Neuronal stem cell (in vitro differentiated cells): ENCODE results near the gene NECTIN1.
A peak's percentile ranks its signal among the peaks of the same experiment; 100 is the strongest.

Experiments used
- DNase-seq: peaks from one replicate; pipeline ENCODE4 v3.0.0-alpha.2; 2013; ENCODE audit warnings: low spot score
- H2AFZ ChIP-seq: one replicate; pipeline ENCODE4 v1.6.1; 2013; ENCODE audit warnings: mild to moderate bottlenecking, low read length, inconsistent platforms
- H2AK5ac ChIP-seq: 2 replicates; pipeline ENCODE4 v1.6.1; 2013; ENCODE audit warnings: low read depth, mild to moderate bottlenecking, inconsistent platforms, low read length, moderate library complexity, mixed read lengths
- H2BK120ac ChIP-seq: 2 replicates; pipeline ENCODE4 v1.6.1; 2013; ENCODE audit warnings: low read depth, mild to moderate bottlenecking, inconsistent platforms, low read length, moderate library complexity, mixed read lengths
- H2BK12ac ChIP-seq: one replicate; pipeline ENCODE4 v1.6.1; 2013; ENCODE audit warnings: low read length, inconsistent platforms
- H2BK15ac ChIP-seq: 2 replicates; pipeline ENCODE4 v1.6.1; 2013; ENCODE audit warnings: mild to moderate bottlenecking, low read length, inconsistent platforms, mixed read lengths
- H2BK5ac ChIP-seq: one replicate; pipeline ENCODE4 v1.6.1; 2013; ENCODE audit warnings: inconsistent platforms, mild to moderate bottlenecking, low read length, moderate library complexity
- H3K14ac ChIP-seq: one replicate; pipeline ENCODE4 v1.6.1; 2013; ENCODE audit warnings: low read length, inconsistent platforms
- H3K18ac ChIP-seq: 2 replicates; pipeline ENCODE4 v1.6.1; 2013; ENCODE audit warnings: low read length, inconsistent platforms
- H3K23ac ChIP-seq: 2 replicates; pipeline ENCODE4 v1.6.1; 2013; ENCODE audit warnings: low read depth, mild to moderate bottlenecking, mixed read lengths, low read length, inconsistent platforms; ENCODE audit not compliant: poor library complexity
- H3K27ac ChIP-seq: replicated peaks from 3 replicates; pipeline ENCODE4 v1.5.1; 2013; ENCODE audit warnings: low read length, inconsistent platforms
- H3K27me3 ChIP-seq, 3 experiments: 2 replicates each; pipeline ENCODE4 v1.6.1; 2013; ENCODE audit warnings: low read length in 3 of 3, mild to moderate bottlenecking in 2 of 3, inconsistent platforms in 1 of 3, low read depth in 1 of 3, mixed read lengths in 1 of 3, moderate library complexity in 1 of 3; ENCODE audit not compliant: control insufficient read depth in 3 of 3, insufficient read depth in 3 of 3
- H3K36me3 ChIP-seq, 2 donors: replicated peaks in 1 of 2; 2 replicates each; pipeline ENCODE4 v1.6.1; 2013; ENCODE audit warnings: low read length in 2 of 2; ENCODE audit not compliant: control insufficient read depth in 2 of 2, insufficient read depth in 2 of 2
- H3K4ac ChIP-seq: 2 replicates; pipeline ENCODE4 v1.6.1; 2013; ENCODE audit warnings: inconsistent platforms, mild to moderate bottlenecking, low read length, moderate library complexity
- H3K4me1 ChIP-seq, 2 donors: 1 replicate in 1 of 2; 2 replicates in 1 of 2; pipeline ENCODE4 v1.6.1; 2013; ENCODE audit warnings: low read length in 2 of 2, low read depth in 1 of 2; ENCODE audit not compliant: control insufficient read depth in 2 of 2, insufficient read depth in 1 of 2
- H3K4me2 ChIP-seq: one replicate; pipeline ENCODE4 v1.6.1; 2013; ENCODE audit warnings: mild to moderate bottlenecking, low read length, inconsistent platforms; ENCODE audit not compliant: insufficient read depth, poor library complexity, severe bottlenecking
- H3K4me3 ChIP-seq, 2 donors: 2 replicates each; pipeline ENCODE4 v1.5.1; 2013; ENCODE audit warnings: low read length in 2 of 2, mild to moderate bottlenecking in 2 of 2, inconsistent platforms in 1 of 2, moderate library complexity in 1 of 2
- H3K79me1 ChIP-seq: one replicate; pipeline ENCODE4 v1.6.1; 2013; ENCODE audit warnings: low read depth, mild to moderate bottlenecking, inconsistent platforms, low read length, moderate library complexity
- H3K9ac ChIP-seq: one replicate; pipeline ENCODE4 v1.6.1; 2013; ENCODE audit warnings: mild to moderate bottlenecking, low read depth, low read length, inconsistent platforms; ENCODE audit not compliant: poor library complexity
- H3K9me3 ChIP-seq, 2 donors: replicated peaks in 1 of 2; 2 replicates each; pipeline versions ENCODE3 to v1.6.1; 2013; ENCODE audit warnings: low read length in 2 of 2, mild to moderate bottlenecking in 2 of 2, inconsistent platforms in 1 of 2, low read depth in 1 of 2, mixed read lengths in 1 of 2, moderate library complexity in 1 of 2; ENCODE audit not compliant: control insufficient read depth in 2 of 2, insufficient read depth in 1 of 2
- H4K8ac ChIP-seq: one replicate; pipeline ENCODE4 v1.6.1; 2013; ENCODE audit warnings: low read depth, mild to moderate bottlenecking, inconsistent platforms, low read length, moderate library complexity
- H4K91ac ChIP-seq: one replicate; pipeline ENCODE4 v1.6.1; 2013; ENCODE audit warnings: low read length, low read depth, mild to moderate bottlenecking, inconsistent platforms; ENCODE audit not compliant: poor library complexity
- WGBS, 2 donors: extraction: QIAGEN DNeasy Blood & Tissue Kit; methylation state at CpG; one replicate each; pipeline ENCODE4 v1.1.7; 2013; ENCODE audit warnings: missing lambda C conversion rate in 2 of 2, mixed read lengths in 1 of 2; ENCODE audit not compliant: insufficient read length in 2 of 2, insufficient replicate concordance in 1 of 2; ENCODE audit errors: extremely low coverage in 2 of 2; 5-methylcytosine and 5-hydroxymethylcytosine counted together

The NECTIN1 gene

DNA sequence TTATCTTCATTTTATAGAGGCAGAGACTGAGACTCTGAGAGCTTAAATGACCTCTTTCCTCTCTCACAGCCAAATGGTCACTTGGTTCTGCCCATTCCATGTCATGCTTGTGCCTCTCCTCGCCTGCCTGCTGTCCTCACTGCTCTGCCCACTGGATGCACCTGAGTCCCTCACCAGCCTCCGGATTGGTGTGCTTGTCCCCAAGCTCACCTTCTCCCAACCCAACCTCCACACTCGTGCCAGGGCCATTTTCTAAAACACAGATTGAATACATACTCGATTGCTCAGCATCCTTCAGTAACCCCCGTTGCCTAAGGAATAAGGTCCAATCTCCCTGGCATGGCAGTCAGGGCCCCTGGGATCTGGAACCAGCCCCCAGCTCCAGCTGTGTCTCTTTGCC, 28.4 kb upstream of the NECTIN1 start:
- no CpG with 5 or more reads among the region's 5 CpGs for WGBS, 2 donors
- no peak overlapping the region for H3K14ac ChIP-seq
- H2BK5ac ChIP-seq, result no peak overlapping the region
- H4K8ac ChIP-seq, result no peak overlapping the region
- H3K36me3 ChIP-seq, result no peaks in the 10 kb centered on the region
- H2BK120ac ChIP-seq, result no peak overlapping the region
- H3K4me3 ChIP-seq, result no peak overlapping the region
- H3K9ac ChIP-seq, result no peak overlapping the region
- H2AK5ac ChIP-seq, result peak overlapping the region; percentile 15
- no peak overlapping the region for H3K4ac ChIP-seq
- H3K18ac ChIP-seq, result no peak overlapping the region
- peaks cover 0 to 17% of the 10 kb centered on the region in 2 donors for H3K4me1 ChIP-seq
- no peaks in the 10 kb centered on the region for H3K9me3 ChIP-seq
- H3K4me2 ChIP-seq, result no peak overlapping the region
- no peaks in the 10 kb centered on the region for H3K79me1 ChIP-seq
- H4K91ac ChIP-seq, result no peak overlapping the region
- no peak overlapping the region for H3K23ac ChIP-seq
- H2AFZ ChIP-seq, result no peak overlapping the region
- H3K27ac ChIP-seq, result no peak overlapping the region
- DNase-seq, result no peak
- H2BK12ac ChIP-seq, result no peak overlapping the region
- H2BK15ac ChIP-seq, result no peak overlapping the region
- peaks cover 0 to 46% (median 0%) of the 10 kb centered on the region in 3 experiments for H3K27me3 ChIP-seq

- no peak overlapping the region for H2BK120ac ChIP-seq
- H4K91ac ChIP-seq, result no peak overlapping the region
- H3K4me1 ChIP-seq, result peaks cover 0 to 17% of the 10 kb centered on the region in 2 donors
- no peak overlapping the region for H3K27ac ChIP-seq
- no peak overlapping the region for H3K14ac ChIP-seq
- H2BK12ac ChIP-seq, result no peak overlapping the region
- H3K23ac ChIP-seq, result no peak overlapping the region
- H2BK15ac ChIP-seq, result no peak overlapping the region
- no peak overlapping the region for H3K9ac ChIP-seq
- no peak for DNase-seq
- no peak overlapping the region for H3K4me2 ChIP-seq
- peaks cover 0 to 56% (median 0%) of the 10 kb centered on the region in 3 experiments for H3K27me3 ChIP-seq
- H3K9me3 ChIP-seq, result no peaks in the 10 kb centered on the region
- H2AFZ ChIP-seq, result no peak overlapping the region
- no peak overlapping the region for H2BK5ac ChIP-seq
- H2AK5ac ChIP-seq, result no peak overlapping the region
- H3K79me1 ChIP-seq, result no peaks in the 10 kb centered on the region
- H4K8ac ChIP-seq, result no peak overlapping the region
- no CpG with 5 or more reads among the region's 5 CpGs for WGBS, 2 donors
- no peak overlapping the region for H3K4ac ChIP-seq
- peak overlapping the region; percentile 3 for H3K18ac ChIP-seq
- H3K4me3 ChIP-seq, result no peak overlapping the region
- no peaks in the 10 kb centered on the region for H3K36me3 ChIP-seq
Measured at GRCh38 chr11:119756169-119756865, 27.3 kb upstream of the NECTIN1 start.

DNA sequence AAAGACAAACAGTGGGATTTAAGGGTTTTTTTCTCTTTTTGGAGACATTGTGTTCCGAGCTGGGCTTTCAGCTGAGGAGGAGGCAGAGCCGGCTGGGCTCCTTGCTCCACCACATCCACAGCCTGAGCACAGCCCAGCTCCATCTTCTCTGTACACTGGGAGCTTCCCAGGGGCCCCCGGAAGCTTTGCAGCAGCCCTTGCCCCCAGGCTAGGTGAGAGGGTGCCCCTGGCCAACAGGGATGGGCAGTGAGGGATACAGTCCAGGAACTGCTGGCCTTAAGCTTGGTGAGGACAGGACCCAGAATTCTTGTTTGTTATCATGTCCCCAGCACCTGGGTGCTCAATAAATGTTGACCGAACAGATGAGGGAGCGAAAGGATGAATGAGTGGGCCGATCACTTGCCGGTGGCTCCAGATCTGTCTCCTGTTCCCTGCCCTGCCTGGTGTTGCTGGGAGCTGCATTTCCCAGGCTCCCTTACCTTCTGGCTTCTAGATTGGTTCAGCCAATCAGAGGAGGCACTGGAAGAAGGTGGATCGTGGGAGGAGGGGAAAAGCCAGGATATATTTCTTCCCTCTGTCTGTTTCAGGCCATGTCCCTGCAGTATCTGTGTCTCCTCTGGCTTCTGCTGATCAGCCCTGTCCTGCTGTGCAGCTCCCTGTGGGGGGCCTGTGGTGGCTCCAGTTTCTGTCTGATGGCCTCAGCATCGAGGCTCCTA, 26.5 kb upstream of the NECTIN1 start:
- Histone ChIP-seq H3K18ac (peak overlapping the region; percentile 61), H3K36me3 (no peaks in the 10 kb centered on the region), H2AFZ (no peak overlapping the region), H3K4ac (no peak overlapping the region), H3K27me3 (peaks cover 0 to 57% (median 0%) of the 10 kb centered on the region in 3 experiments), H3K4me1 (peaks cover 0 to 16% of the 10 kb centered on the region in 2 donors), H2BK12ac (no peak overlapping the region), H2BK5ac (no peak overlapping the region), H4K8ac (no peak overlapping the region), H4K91ac (no peak overlapping the region), H3K9ac (no peak overlapping the region), H3K27ac (no peak overlapping the region), H2AK5ac (peak overlapping the region; percentile 48), H3K9me3 (no peaks in the 10 kb centered on the region), H3K4me3 (no peak overlapping the region), H3K79me1 (no peaks in the 10 kb centered on the region), H2BK120ac (no peak overlapping the region), H3K23ac (peak overlapping the region; percentile 55), H3K14ac (no peak overlapping the region), H2BK15ac (peak overlapping the region; percentile 51), H3K4me2 (no peak overlapping the region)
- no peak for DNase-seq
- WGBS, 2 donors, result no CpG with 5 or more reads among the region's 9 CpGs

GRCh38 chr11:119754656-119755355, 25.8 kb upstream of the NECTIN1 start:
- H3K23ac ChIP-seq, result no peak overlapping the region
- DNase-seq, result no peak
- H2AFZ ChIP-seq, result no peak overlapping the region
- H2AK5ac ChIP-seq, result no peak overlapping the region
- H3K79me1 ChIP-seq, result no peaks in the 10 kb centered on the region
- H3K27ac ChIP-seq, result no peak overlapping the region
- H2BK5ac ChIP-seq, result no peak overlapping the region
- H3K14ac ChIP-seq, result no peak overlapping the region
- no peak overlapping the region for H2BK15ac ChIP-seq
- no peak overlapping the region for H3K4me2 ChIP-seq
- H2BK12ac ChIP-seq, result no peak overlapping the region
- no peak overlapping the region for H3K4me3 ChIP-seq
- no peak overlapping the region for H3K4ac ChIP-seq
- H3K9me3 ChIP-seq, result no peaks in the 10 kb centered on the region
- peaks cover 0 to 16% of the 10 kb centered on the region in 2 donors for H3K4me1 ChIP-seq
- no peaks in the 10 kb centered on the region for H3K36me3 ChIP-seq
- H4K91ac ChIP-seq, result no peak overlapping the region
- H4K8ac ChIP-seq, result no peak overlapping the region
- no peak overlapping the region for H3K9ac ChIP-seq
- no peak overlapping the region for H2BK120ac ChIP-seq
- H3K18ac ChIP-seq, result no peak overlapping the region
- WGBS, 2 donors, result no CpG with 5 or more reads among the region's 18 CpGs
- peaks cover 0 to 60% (median 0%) of the 10 kb centered on the region in 3 experiments for H3K27me3 ChIP-seq
